NCI-H345 treated with DMSO at 0.1 percent for 48 hours (cell line): ENCODE measurements around the gene USP43.
"Not testable (repeated sequence)": the region's sequence is repeated elsewhere in the genome, so short reads cannot be mapped to it uniquely, and the experiment has no call there.

Experiments used
- DNase-seq: peaks from one replicate; lab custom pipeline; 2025; ENCODE audit not compliant: unreplicated experiment; lab: John Stamatoyannopoulos, UW

USP43 gene

GRCh38 chr17:9644910-9645751 is at the start of gene USP43:
Gene USP43, plus strand, starts transcription at chr17:9645517. Its CDS starts 116 bp downstream, at chr17:9645633.
- DNase-seq: peak; percentile 57

GRCh38 chr17:9597638-9598037 is 47.7 kb upstream of the USP43 start:
- DNase-seq: not testable (repeated sequence)

- no peak for DNase-seq
Observed at GRCh38 chr17:9598661-9599060, 46.7 kb upstream of the USP43 start.

- not testable (repeated sequence) for DNase-seq
Observed at GRCh38 chr17:9604583-9604982, 40.7 kb upstream of the USP43 start.

- DNase-seq: no peak
Observed at GRCh38 chr17:9606453-9606852, 38.9 kb upstream of the USP43 start.

GRCh38 chr17:9607058-9607457 is 38.3 kb upstream of the USP43 start:
- DNase-seq: not testable (repeated sequence)

- no peak for DNase-seq
Observed at GRCh38 chr17:9611557-9611956, 33.8 kb upstream of the USP43 start.

- DNase-seq: no peak
Observed at GRCh38 chr17:9612006-9612405, 33.3 kb upstream of the USP43 start.

- DNase-seq: no peak
Observed at GRCh38 chr17:9615486-9615885, 29.8 kb upstream of the USP43 start.

- DNase-seq: no peak
Observed at GRCh38 chr17:9622961-9623360, 22.4 kb upstream of the USP43 start.

GRCh38 chr17:9628509-9628908 is 16.8 kb upstream of the USP43 start:
- DNase-seq: no peak

- DNase-seq: no peak
Observed at GRCh38 chr17:9632741-9633140, 12.6 kb upstream of the USP43 start.

- DNase-seq: no peak
Observed at GRCh38 chr17:9635340-9635739, 10.0 kb upstream of the USP43 start.

- DNase-seq: no peak
Observed at GRCh38 chr17:9636501-9636900, 8.8 kb upstream of the USP43 start.

GRCh38 chr17:9640388-9640787 is 4.9 kb upstream of the USP43 start:
- DNase-seq: not testable (repeated sequence)

- DNase-seq: no peak
Observed at GRCh38 chr17:9643611-9644010, 1.7 kb upstream of the USP43 start.

- DNase-seq: no peak
Observed at GRCh38 chr17:9645851-9646545, 681 bp downstream of the USP43 start.

- DNase-seq: peak; percentile 10
Observed at GRCh38 chr17:9646546-9646885, 1.2 kb downstream of the USP43 start.

GRCh38 chr17:9647014-9647413 is 1.7 kb downstream of the USP43 start:
- no peak for DNase-seq

- no peak for DNase-seq
Observed at GRCh38 chr17:9648521-9649110, 3.3 kb downstream of the USP43 start.

- DNase-seq: no peak
Observed at GRCh38 chr17:9658593-9659211, 13.4 kb downstream of the USP43 start.

- no peak for DNase-seq
Observed at GRCh38 chr17:9661027-9661426, 15.7 kb downstream of the USP43 start.
